Psoas muscle (tissue), 8 donors: ENCODE results near the gene RING1. TPM values are rescaled to one million over a fixed set of nuclear protein-coding genes. Genes with fewer than 3 reads are reported as not detected.

ENCODE experiments used
- ATAC-seq, 4 donors: fragments of 200-7000 bp; cut with Tn5 transposase; one replicate each; pipeline ENCODE4 v1.9.1; 2020; ENCODE audit warnings: moderate library complexity in 3 of 4, mild to moderate bottlenecking in 2 of 4
- DNase-seq, 2 donors: peaks; one replicate each; pipeline ENCODE4 v3.0.0-alpha.2; 2020
- H3K27ac ChIP-seq: fragments of 200-600 bp; one replicate; pipeline ENCODE4 v1.8.0; 2022
- H3K27me3 ChIP-seq, 3 donors: fragments of 200-600 bp in 1 of 3; one replicate each; pipeline versions ENCODE4 v1.6.1 to v1.8.0; 2013 to 2022; ENCODE audit warnings: low read length in 2 of 3, mild to moderate bottlenecking in 2 of 3, moderate library complexity in 1 of 3; ENCODE audit not compliant: insufficient read depth in 3 of 3
- H3K36me3 ChIP-seq, 2 donors: fragments of 200-600 bp in 1 of 2; one replicate each; pipeline versions ENCODE4 v1.6.1 to v1.8.0; 2013 to 2022; ENCODE audit warnings: low read depth in 1 of 2, mild to moderate bottlenecking in 1 of 2, moderate library complexity in 1 of 2; ENCODE audit not compliant: insufficient read depth in 1 of 2
- H3K4me1 ChIP-seq: fragments of 200-600 bp; one replicate; pipeline ENCODE4 v1.8.0; 2022
- H3K4me3 ChIP-seq: fragments of 200-600 bp; one replicate; pipeline ENCODE4 v1.8.0; 2022; ENCODE audit warnings: mild to moderate bottlenecking
- H3K9me3 ChIP-seq: fragments of 200-600 bp; one replicate; pipeline ENCODE4 v1.8.0; 2022
- CTCF ChIP-seq: fragments of 200-600 bp; IDR thresholded peaks from one replicate; pipeline ENCODE4 v1.8.0; 2022; ENCODE audit warnings: antibody characterized with exemption
- WGBS, 3 donors: extraction: QIAGEN DNeasy Blood & Tissue Kit; methylation state at CpG; one replicate each; pipeline versions ENCODE4 v1.1.6 to v1.1.7; 2013; 5-methylcytosine and 5-hydroxymethylcytosine counted together
- intact Hi-C, 2 donors: fragments of 100-400 bp; cut with DNase I; formaldehyde crosslinking; loops; one replicate each; pipeline versions ENCODE4 v1.11.0 to v1.14.2; 2022
- polyA plus RNA-seq, 3 donors: library from polyadenylated mRNA; stranded (reverse); fragments of 200-250 nt; gene quantifications; one replicate each; pipeline ENCODE4 v1.2.3, GENCODE V29; 2013
- total RNA-seq, 4 donors: library from RNA; stranded (reverse); fragmentation: NEBNext Ultra II Directional in 2 of 4; extraction: Animal tissue kit (Norgen Biotek cat#: 25700) in 2 of 4; gene quantifications; one replicate each; pipeline versions ENCODE4 v1.2.1 to v1.2.4, GENCODE V29; 2021 to 2023
- donor health status: healthy with polysubstance abuse.
- donor health status: DM: no; HTN: no; CAD: no; lungs with moderate emphysema.
- donor health status: Bipolar disorder and iron deficiency.
- donor health status: healthy.
- donor health status: DM: yes; HTN: yes; CAD: no.
- donor health status: DM: no; HTN: no; CAD: no.
- donor health status: DM: no; HTN: no; CAD: no.
- donor health status: DM: yes; HTN: yes; CAD: no.

RING1 gene
- total and polyA plus RNA-seq, 7 donors: 27.9 to 39.4 (median 30.2) TPM

- ATAC-seq (no peak), DNase-seq (peak in 1 of 2 donors; percentile 46)
- Histone ChIP-seq H3K4me1 (no peaks in the 10 kb centered on the region), H3K36me3 (no peaks in the 10 kb centered on the region), H3K27ac (no peak overlapping the region), H3K4me3 (no peak overlapping the region), H3K9me3 (no peaks in the 10 kb centered on the region), H3K27me3 (no peaks in the 10 kb centered on the region)
- 66 to 79% (median 72%) methylated on average over 7 to 8 of the region's 8 CpGs for WGBS, 3 donors
- TF ChIP-seq CTCF: no peak
- intact Hi-C loops: no loop called here
Measured at GRCh38 chr6:33171880-33172687, 36.2 kb upstream of the RING1 start.

- H3K36me3 ChIP-seq: no peaks in the 10 kb centered on the region
- intact Hi-C loops: no loop called here
- H3K27me3 ChIP-seq: no peaks in the 10 kb centered on the region
- peak in 1 of 4 donors; percentile 47 for ATAC-seq
- TF ChIP-seq CTCF: peak; percentile 18
- no peaks in the 10 kb centered on the region for H3K4me1 ChIP-seq
- H3K9me3 ChIP-seq: no peaks in the 10 kb centered on the region
- peak in 1 of 2 donors; percentile 30 for DNase-seq
- WGBS, 3 donors: 68 to 72% (median 71%) methylated on average over 16 of the region's 16 CpGs
- no peak overlapping the region for H3K4me3 ChIP-seq
- H3K27ac ChIP-seq: no peak overlapping the region
Measured at GRCh38 chr6:33172688-33173534, 35.4 kb upstream of the RING1 start.

GRCh38 chr6:33173535-33174180, 34.6 kb upstream of the RING1 start:
- Histone ChIP-seq H3K36me3 (no peaks in the 10 kb centered on the region), H3K27me3 (no peaks in the 10 kb centered on the region), H3K4me3 (no peak overlapping the region), H3K4me1 (no peaks in the 10 kb centered on the region), H3K9me3 (no peaks in the 10 kb centered on the region), H3K27ac (no peak overlapping the region)
- DNase-seq (no peak), ATAC-seq (no peak)
- no peak for TF ChIP-seq CTCF
- 53 to 67% (median 65%) methylated on average over 10 to 11 of the region's 11 CpGs for WGBS, 3 donors
- intact Hi-C loops: no loop called here

- Histone ChIP-seq H3K9me3 (no peaks in the 10 kb centered on the region), H3K27ac (no peak overlapping the region), H3K4me3 (no peak overlapping the region), H3K4me1 (no peaks in the 10 kb centered on the region), H3K27me3 (no peaks in the 10 kb centered on the region), H3K36me3 (no peaks in the 10 kb centered on the region)
- 69 to 95% (median 85%) methylated on average over 4 of the region's 4 CpGs for WGBS, 3 donors
- DNase-seq: no peak
- TF ChIP-seq CTCF: no peak
- ATAC-seq: no peak
- intact Hi-C loops: no loop called here
Measured at GRCh38 chr6:33174784-33175183, 33.5 kb upstream of the RING1 start.
